Measurements from ENCODE around the gene CCDC157.
A peak's percentile ranks its signal among the peaks of the same experiment; 100 is the strongest.

The CCDC157 gene

GRCh38 chr22:30357650-30358215 lies 926 bp downstream of the CCDC157 start:
- H3K36me3 ChIP-seq (ENCODE audit: insufficient read depth, low read length) = peaks cover 15% of the 10 kb centered on the region
- no peak for DNase-seq (ENCODE audit: low read depth, low spot score)
- TF ChIP-seq EZH2 (IDR thresholded peaks at IDR 0.05) = no peak
- no peak for TF ChIP-seq POLR2AphosphoS5 (IDR thresholded peaks at IDR 0.05; ENCODE audit: borderline replicate concordance, low read depth, low read length)
- TF ChIP-seq FOXP2 (optimal IDR thresholded peaks at IDR 0.05; ENCODE audit: control extremely low read depth, extremely low read length, insufficient read depth) = no peak
- H3K9me3 ChIP-seq (ENCODE audit: low read depth, low read length) = no peaks in the 10 kb centered on the region
- peak overlapping the region; percentile 94 for H3K9ac ChIP-seq (ENCODE audit: insufficient read length)
- peak overlapping the region; percentile 86 for H3K4me3 ChIP-seq
- no peak overlapping the region for H3K27ac ChIP-seq

DNA sequence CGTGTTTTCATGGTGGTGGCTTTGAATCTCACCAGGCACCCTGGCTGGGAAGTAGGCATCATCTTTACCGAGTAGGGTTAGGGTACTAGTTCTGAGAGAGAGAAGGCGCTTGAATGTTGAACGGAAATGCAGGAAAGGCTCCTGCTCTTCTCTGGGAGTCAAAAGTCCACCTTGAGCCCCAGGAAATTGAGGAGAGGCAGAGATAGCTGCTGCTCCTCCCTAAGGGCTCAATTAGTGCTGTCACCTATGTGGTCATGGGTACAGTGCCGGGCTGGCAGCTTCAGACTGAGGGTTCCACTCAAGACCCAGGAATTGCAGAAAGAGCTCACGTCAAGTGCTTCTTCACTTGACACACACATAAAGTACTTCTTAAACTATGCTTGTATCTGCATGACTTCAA lies 1.7 kb downstream of the CCDC157 start:
- peaks cover 10% of the 10 kb centered on the region; the same call in 1 of the 2 replicates for H3K36me3 ChIP-seq (ENCODE audit: insufficient read depth, low read length)
- H3K9ac ChIP-seq (ENCODE audit: insufficient read length) = no peak overlapping the region
- no peak for TF ChIP-seq FOXP2 (optimal IDR thresholded peaks at IDR 0.05; ENCODE audit: control extremely low read depth, extremely low read length, insufficient read depth)
- no peak for TF ChIP-seq POLR2AphosphoS5 (IDR thresholded peaks at IDR 0.05; ENCODE audit: borderline replicate concordance, low read depth, low read length)
- no peak for TF ChIP-seq EZH2 (IDR thresholded peaks at IDR 0.05)
- no peak for DNase-seq (ENCODE audit: low read depth, low spot score)
- no peak overlapping the region for H3K4me3 ChIP-seq
- H3K9me3 ChIP-seq (ENCODE audit: low read depth, low read length) = no peaks in the 10 kb centered on the region
- H3K27ac ChIP-seq = no peak overlapping the region

DNA sequence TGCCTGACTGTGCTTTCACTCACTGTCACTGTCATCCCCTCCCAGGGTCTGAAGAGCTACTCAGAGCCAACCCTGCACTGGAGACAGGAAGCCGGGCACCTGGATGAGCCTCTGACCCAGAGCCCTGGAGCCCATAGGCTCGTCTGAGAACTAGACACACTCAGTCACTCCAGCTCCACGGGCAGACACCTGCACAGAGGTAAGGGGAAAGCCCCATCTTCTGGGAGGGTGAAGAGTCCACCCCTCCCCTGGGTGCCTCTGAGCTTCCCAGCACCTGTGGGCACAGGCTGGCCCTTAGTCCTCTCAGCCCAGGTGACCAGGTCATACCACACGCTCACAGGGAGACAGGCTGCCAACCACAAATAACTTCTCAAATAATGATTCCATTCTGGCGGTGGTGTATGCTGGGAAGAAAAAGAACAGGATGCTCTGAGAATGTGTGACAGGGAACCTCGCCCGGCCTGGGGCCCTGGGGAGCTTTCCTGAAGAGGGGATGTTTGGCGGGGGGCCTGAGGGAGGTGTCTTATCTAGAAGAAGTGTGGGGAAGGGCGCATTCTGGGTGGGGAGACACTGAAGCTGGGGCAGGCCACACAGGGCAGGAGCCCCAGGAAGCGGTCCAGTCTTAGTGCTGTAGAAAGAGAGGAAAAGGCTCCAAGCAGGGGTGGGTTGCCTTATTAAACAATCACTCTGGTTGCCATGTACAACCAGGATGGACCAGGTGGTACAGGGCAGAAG lies 5.3 kb downstream of the CCDC157 start:
- H3K9ac ChIP-seq (ENCODE audit: insufficient read length) = no peak overlapping the region
- no peak for TF ChIP-seq POLR2AphosphoS5 (IDR thresholded peaks at IDR 0.05; ENCODE audit: borderline replicate concordance, low read depth, low read length)
- no peaks in the 10 kb centered on the region for H3K9me3 ChIP-seq (ENCODE audit: low read depth, low read length)
- H3K27ac ChIP-seq = no peak overlapping the region
- no peak overlapping the region for H3K4me3 ChIP-seq
- no peak for DNase-seq (ENCODE audit: low read depth, low spot score)
- no peaks in the 10 kb centered on the region; the same call in 1 of the 2 replicates for H3K36me3 ChIP-seq (ENCODE audit: insufficient read depth, low read length)

DNA sequence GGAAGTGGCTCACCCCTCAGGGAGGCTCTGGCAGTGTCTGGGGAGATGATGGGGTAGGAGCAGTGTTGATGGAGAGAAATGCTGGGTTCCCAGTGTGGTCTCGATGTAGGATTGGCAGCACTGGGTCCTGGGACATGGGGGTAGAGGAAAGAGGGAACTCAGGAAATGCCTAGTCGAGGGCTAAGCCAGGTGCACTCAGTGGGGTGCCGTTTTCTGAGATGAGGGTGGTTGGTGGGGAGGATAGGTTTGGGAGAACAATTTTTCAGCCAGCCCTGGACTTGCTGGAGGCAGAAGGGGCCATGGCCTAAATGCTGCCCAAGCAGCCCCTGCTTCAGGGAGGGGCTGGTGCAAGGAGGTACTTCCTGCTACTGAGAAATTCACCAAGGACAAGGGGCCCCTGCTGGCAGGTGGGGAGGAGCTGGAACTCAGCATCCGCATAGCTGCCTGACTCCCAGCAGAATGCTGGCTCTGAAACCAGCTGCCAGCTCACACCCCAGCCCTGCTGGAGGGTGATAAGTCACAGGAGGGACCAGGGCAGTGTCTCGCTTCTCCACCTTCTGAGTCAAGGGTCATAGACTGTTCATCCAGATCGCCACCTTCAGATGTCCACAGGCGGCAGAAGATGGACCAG lies 6.0 kb downstream of the CCDC157 start:
- no peak for DNase-seq (ENCODE audit: low read depth, low spot score)
- Histone ChIP-seq H3K36me3 (ENCODE audit: insufficient read depth, low read length) (no peaks in the 10 kb centered on the region; the same call in 1 of the 2 replicates), H3K4me3 (no peak overlapping the region), H3K9me3 (ENCODE audit: low read depth, low read length) (no peaks in the 10 kb centered on the region), H3K27ac (no peak overlapping the region), H3K9ac (ENCODE audit: insufficient read length) (no peak overlapping the region)
- TF ChIP-seq FOXP2 (optimal IDR thresholded peaks at IDR 0.05; ENCODE audit: control extremely low read depth, extremely low read length, insufficient read depth) = no peak
- TF ChIP-seq EZH2 (IDR thresholded peaks at IDR 0.05) = no peak
- no peak for TF ChIP-seq POLR2AphosphoS5 (IDR thresholded peaks at IDR 0.05; ENCODE audit: borderline replicate concordance, low read depth, low read length)

GRCh38 chr22:30365891-30366290 lies 9.1 kb downstream of the CCDC157 start:
- Histone ChIP-seq H3K4me3 (no peak overlapping the region), H3K27ac (no peak overlapping the region), H3K9me3 (ENCODE audit: low read depth, low read length) (no peaks in the 10 kb centered on the region), H3K9ac (ENCODE audit: insufficient read length) (no peak overlapping the region), H3K36me3 (ENCODE audit: insufficient read depth, low read length) (no peaks in the 10 kb centered on the region; the same call in 1 of the 2 replicates)
- TF ChIP-seq EZH2 (IDR thresholded peaks at IDR 0.05) (no peak), POLR2AphosphoS5 (IDR thresholded peaks at IDR 0.05; ENCODE audit: borderline replicate concordance, low read depth, low read length) (no peak), FOXP2 (optimal IDR thresholded peaks at IDR 0.05; ENCODE audit: control extremely low read depth, extremely low read length, insufficient read depth) (no peak)
- no peak for DNase-seq (ENCODE audit: low read depth, low spot score)

DNA sequence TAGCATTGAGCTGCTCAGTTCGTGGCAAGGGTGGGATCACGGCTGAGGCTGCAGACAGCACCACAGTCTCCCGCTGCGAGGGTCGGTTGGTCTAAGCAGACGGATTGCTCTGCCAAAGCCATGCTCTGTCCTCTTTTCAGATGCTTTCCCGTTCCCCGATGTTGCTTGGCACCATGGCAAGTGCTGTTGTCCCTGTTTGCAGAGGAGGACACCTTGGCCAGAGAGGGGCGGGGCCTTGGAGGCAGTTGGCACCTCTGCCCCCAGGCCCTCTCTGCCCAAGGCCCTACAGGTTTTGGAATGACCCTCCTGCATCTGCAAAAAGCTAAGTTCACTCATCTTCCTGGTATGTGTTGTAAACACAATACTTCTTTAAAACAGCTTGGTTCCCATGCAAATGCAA lies 11.6 kb downstream of the CCDC157 start:
- Histone ChIP-seq H3K4me3 (no peak overlapping the region), H3K27ac (no peak overlapping the region), H3K9ac (ENCODE audit: insufficient read length) (no peak overlapping the region), H3K36me3 (ENCODE audit: insufficient read depth, low read length) (no peaks in the 10 kb centered on the region; the same call in 1 of the 2 replicates), H3K9me3 (ENCODE audit: low read depth, low read length) (no peaks in the 10 kb centered on the region)
- no peak for DNase-seq (ENCODE audit: low read depth, low spot score)
- TF ChIP-seq FOXP2 (optimal IDR thresholded peaks at IDR 0.05; ENCODE audit: control extremely low read depth, extremely low read length, insufficient read depth) (no peak), POLR2AphosphoS5 (IDR thresholded peaks at IDR 0.05; ENCODE audit: borderline replicate concordance, low read depth, low read length) (no peak), EZH2 (IDR thresholded peaks at IDR 0.05) (no peak)

GRCh38 chr22:30370641-30371230 lies 13.9 kb downstream of the CCDC157 start:
- Histone ChIP-seq H3K4me3 (no peak overlapping the region), H3K9ac (ENCODE audit: insufficient read length) (no peak overlapping the region), H3K9me3 (ENCODE audit: low read depth, low read length) (no peaks in the 10 kb centered on the region), H3K27ac (no peak overlapping the region), H3K36me3 (ENCODE audit: insufficient read depth, low read length) (no peaks in the 10 kb centered on the region; the same call in 1 of the 2 replicates)
- no peak for DNase-seq (ENCODE audit: low read depth, low spot score)
- TF ChIP-seq POLR2AphosphoS5 (IDR thresholded peaks at IDR 0.05; ENCODE audit: borderline replicate concordance, low read depth, low read length) = no peak
- TF ChIP-seq EZH2 (IDR thresholded peaks at IDR 0.05) = no peak
- TF ChIP-seq FOXP2 (optimal IDR thresholded peaks at IDR 0.05; ENCODE audit: control extremely low read depth, extremely low read length, insufficient read depth) = no peak

DNA sequence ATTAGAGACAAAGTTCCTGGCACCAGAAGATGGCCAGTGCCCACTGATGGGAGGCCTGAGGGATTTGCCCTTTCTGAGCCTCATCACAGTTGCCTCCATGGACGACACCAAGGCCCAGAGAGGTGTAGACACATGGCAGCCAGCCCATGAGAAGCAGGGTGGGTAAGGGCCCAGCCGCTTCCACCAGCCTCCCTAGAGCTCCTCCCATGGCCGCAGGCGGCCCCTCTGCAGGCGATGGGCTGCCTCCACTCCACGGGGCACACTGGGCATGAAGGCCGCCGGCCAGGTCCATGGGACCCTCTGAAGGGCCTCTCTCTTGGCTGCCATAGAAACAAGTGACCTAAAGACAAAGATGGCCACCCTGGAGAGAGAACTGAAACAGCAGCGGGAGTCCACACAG lies 14.5 kb downstream of the CCDC157 start:
- H3K9ac ChIP-seq (ENCODE audit: insufficient read length) = no peak overlapping the region
- no peaks in the 10 kb centered on the region for H3K9me3 ChIP-seq (ENCODE audit: low read depth, low read length)
- no peak for TF ChIP-seq FOXP2 (optimal IDR thresholded peaks at IDR 0.05; ENCODE audit: control extremely low read depth, extremely low read length, insufficient read depth)
- TF ChIP-seq POLR2AphosphoS5 (IDR thresholded peaks at IDR 0.05; ENCODE audit: borderline replicate concordance, low read depth, low read length) = no peak
- TF ChIP-seq EZH2 (IDR thresholded peaks at IDR 0.05) = no peak
- no peaks in the 10 kb centered on the region; the same call in 1 of the 2 replicates for H3K36me3 ChIP-seq (ENCODE audit: insufficient read depth, low read length)
- no peak overlapping the region for H3K4me3 ChIP-seq
- DNase-seq (ENCODE audit: low read depth, low spot score) = no peak
- no peak overlapping the region for H3K27ac ChIP-seq
